Transverse colon (tissue), 3 donors: ENCODE data around the gene MIR17HG.
"Not testable (repeated sequence)": the region's sequence is repeated elsewhere in the genome, so short reads cannot be mapped to it uniquely, and the experiment has no call there.

ENCODE experiments used
- CTCF ChIP-seq, 5 experiments: fragments of 200-600 bp in 3 of 5; fragments of 450-650 bp in 2 of 5; sonication (generic) in 3 of 5; IDR thresholded peaks; 1 replicate in 2 of 5; 2 replicates in 3 of 5; pipeline ENCODE4 v1.5.1; 2016 to 2017; ENCODE audit warnings: antibody characterized with exemption in 5 of 5, inconsistent platforms in 3 of 5, mild to moderate bottlenecking in 2 of 5, moderate library complexity in 1 of 5
- EP300 ChIP-seq: sonication (generic); formaldehyde crosslinking; IDR thresholded peaks from one replicate; pipeline ENCODE4 v1.6.1; 2017; ENCODE audit warnings: antibody characterized with exemption, low read depth
- POLR2A ChIP-seq: fragments of 450-650 bp; IDR thresholded peaks from one replicate; pipeline ENCODE4 v1.6.1; 2016; ENCODE audit warnings: antibody characterized with exemption, mild to moderate bottlenecking, moderate library complexity

GRCh38 chr13:91320990-91321389 is 26.5 kb upstream of the MIR17HG start:
- not testable (repeated sequence) for TF ChIP-seq CTCF (IDR thresholded peaks at IDR 0.05); POLR2A; EP300
